ENCODE measurements around the gene AZIN2.
"Not testable (repeated sequence)": the region's sequence is repeated elsewhere in the genome, so short reads cannot be mapped to it uniquely, and the experiment has no call there.

The AZIN2 gene

DNA sequence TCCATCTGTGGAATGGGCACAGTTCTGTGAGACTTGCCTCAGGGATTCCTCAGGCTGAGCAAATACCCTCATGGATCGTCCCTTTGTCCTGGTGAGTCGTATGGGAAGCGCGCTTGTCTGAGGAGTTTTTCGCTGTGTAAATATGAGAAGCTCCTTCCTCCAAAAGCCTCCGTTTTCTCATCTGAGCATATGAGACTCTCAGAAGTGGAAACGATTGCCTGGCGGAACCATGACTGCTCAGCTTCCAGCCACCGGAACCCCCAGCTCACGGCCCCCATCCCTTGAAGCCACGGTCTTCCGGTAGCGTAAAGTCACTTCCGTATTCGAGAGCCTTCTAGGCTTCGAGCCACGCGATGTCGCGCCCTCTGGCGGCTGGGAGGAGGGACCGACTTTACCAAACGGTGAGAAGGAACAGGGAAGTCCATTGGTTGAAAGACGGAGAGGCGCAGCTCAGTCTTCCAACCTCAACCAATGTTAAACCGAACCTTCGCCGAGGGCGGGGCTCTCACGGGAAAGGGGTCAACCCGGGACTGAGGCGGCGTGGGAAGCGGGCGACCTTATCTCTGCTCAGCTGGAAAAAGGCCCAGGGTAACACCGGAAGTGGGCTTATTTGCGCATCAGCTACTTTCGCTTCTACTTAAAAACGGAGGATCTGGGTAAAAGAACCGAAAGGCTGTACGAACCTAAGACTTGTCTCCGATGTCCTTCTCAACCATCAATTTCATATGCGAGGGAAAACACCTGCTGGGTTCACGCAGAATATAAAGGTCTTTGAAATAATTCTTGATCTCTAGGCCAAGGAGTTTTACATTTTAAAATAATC is 46.3 kb downstream of the AZIN2 start:
- peak; percentile 100 for DNase-seq (ENCODE audit: low spot score)

DNA sequence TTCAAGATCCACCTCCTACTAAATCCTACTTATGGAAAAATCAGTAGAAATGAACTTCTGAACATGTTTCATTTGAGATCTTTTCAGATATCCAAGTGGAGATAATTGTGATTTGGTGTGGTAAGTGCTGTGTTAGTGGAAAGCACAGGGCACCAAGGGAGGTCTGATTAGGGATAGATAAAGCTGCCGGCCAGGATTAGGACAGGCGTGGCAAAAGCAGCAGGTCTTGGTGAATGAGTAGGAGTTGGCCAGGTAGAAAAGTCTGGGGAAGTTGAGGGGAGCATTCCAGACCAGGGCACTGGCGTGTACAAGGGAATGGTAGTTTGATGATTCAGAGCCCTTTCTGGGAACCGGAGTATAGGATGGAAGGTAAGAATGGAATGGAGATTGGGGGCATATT is 47.8 kb downstream of the AZIN2 start:
- no peak for DNase-seq (ENCODE audit: low spot score)

GRCh38 chr1:33130297-33130696 is 49.3 kb downstream of the AZIN2 start:
- DNase-seq (ENCODE audit: low spot score) = peak; percentile 76

- DNase-seq (ENCODE audit: low spot score) = no peak
Measured at GRCh38 chr1:33131191-33131590, 50.2 kb downstream of the AZIN2 start.

GRCh38 chr1:33132549-33132948 is 51.6 kb downstream of the AZIN2 start:
- peak; percentile 44 for DNase-seq (ENCODE audit: low spot score)

- DNase-seq (ENCODE audit: low spot score) = no peak
Measured at GRCh38 chr1:33133478-33134105, 52.6 kb downstream of the AZIN2 start.

GRCh38 chr1:33136041-33136440 is 55.1 kb downstream of the AZIN2 start:
- not testable (repeated sequence) for DNase-seq (ENCODE audit: low spot score)

GRCh38 chr1:33137800-33138199 is 56.8 kb downstream of the AZIN2 start:
- no peak for DNase-seq (ENCODE audit: low spot score)

DNA sequence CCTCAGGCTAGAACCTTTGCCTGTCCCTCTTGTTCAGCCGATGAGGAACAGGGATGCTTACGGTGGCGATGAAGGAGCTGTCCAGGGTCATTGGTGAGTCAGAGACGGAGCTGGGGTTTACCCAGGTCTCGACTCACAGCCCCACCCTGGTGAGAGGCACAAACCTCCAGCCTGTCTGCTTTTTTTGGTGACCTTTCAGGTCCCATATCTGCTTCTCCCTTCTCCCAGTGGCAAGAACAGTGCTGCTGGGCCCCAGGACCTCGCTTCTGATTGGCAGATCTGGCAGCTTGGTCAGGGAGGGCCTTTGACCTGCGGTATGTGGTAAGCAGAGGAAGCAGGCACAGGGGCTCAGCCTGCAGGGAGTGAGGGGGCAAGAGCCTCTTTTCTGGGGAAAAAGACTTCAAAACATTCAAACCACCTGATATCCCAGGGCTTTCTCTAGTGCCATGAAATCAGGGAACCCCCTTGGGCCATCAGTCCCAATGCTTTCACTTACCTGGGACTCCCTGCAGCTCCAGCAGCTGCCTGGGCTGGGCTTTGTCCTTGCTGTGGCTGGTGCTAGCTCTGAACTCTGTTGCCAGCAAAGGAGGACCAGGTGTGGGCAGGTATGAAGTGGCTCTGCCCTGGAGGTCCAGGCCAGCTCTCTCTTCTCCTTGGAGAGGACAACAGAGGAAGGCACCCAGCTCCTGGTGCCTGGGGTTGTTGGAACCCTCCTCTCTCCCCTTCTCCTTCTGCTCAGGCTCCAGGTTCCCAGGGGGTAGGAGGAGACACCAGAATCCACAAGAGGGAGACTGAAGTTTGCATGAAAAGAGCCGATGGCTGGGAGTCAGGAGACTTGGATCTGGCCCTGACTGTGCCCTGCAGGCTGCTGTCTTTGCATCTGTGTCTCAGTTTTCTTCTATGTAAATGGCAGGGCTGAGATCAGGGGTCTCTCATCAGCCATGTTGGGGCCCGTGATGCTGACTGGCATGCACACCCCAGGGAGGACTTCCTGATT is 59.5 kb downstream of the AZIN2 start:
- DNase-seq (ENCODE audit: low spot score) = no peak

DNA sequence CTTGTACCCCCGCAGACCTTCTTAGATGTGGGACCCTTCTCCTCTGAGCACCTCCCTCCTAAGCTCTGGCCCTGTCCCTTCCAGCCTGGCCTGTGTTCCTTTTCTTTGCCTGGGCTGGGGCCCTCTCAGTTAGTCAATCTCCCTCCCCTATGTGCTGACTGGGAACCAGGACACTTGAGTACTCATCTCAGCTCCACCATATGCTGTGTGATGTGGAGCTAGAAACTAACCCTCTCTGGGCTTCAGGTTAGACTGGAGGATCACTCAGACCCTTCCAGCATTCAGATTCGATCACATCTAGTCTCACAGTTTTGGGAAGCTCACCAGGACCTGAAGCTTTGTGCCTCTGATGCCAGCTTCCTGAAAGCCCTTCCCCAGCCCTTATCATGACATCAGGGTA is 60.3 kb downstream of the AZIN2 start:
- DNase-seq (ENCODE audit: low spot score) = no peak

- DNase-seq (ENCODE audit: low spot score) = no peak
Measured at GRCh38 chr1:33141781-33142180, 60.8 kb downstream of the AZIN2 start.

GRCh38 chr1:33142483-33143064 is 61.6 kb downstream of the AZIN2 start:
- no peak for DNase-seq (ENCODE audit: low spot score)

DNA sequence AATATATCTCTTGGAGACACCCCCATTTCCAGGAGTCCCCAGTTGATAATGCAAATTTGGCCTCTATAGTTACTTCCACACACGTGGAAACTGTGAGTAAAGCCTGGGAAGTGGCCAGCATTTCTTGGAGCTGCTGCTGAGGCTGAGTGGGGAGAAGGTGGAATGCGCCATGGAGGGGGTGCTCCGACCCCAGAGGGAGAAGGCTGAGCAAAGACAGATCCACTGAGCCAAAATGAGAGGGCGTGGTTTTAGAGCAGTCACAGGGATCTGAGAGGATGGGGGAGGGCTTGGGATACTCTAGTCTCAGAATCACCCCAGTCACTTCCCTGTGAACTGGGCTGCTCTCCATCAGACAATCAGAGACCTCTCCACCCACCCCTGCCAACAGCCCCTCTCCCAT is 62.2 kb downstream of the AZIN2 start:
- DNase-seq (ENCODE audit: low spot score) = no peak

- DNase-seq (ENCODE audit: low spot score) = no peak
Measured at GRCh38 chr1:33143698-33144097, 62.7 kb downstream of the AZIN2 start.

GRCh38 chr1:33146003-33146402 is 65.0 kb downstream of the AZIN2 start:
- DNase-seq (ENCODE audit: low spot score) = no peak

GRCh38 chr1:33147275-33147996 is 66.5 kb downstream of the AZIN2 start:
- no peak for DNase-seq (ENCODE audit: low spot score)

GRCh38 chr1:33147997-33148314 is 67.0 kb downstream of the AZIN2 start:
- DNase-seq (ENCODE audit: low spot score) = no peak

- DNase-seq (ENCODE audit: low spot score) = no peak
Measured at GRCh38 chr1:33148615-33149014, 67.7 kb downstream of the AZIN2 start.

- DNase-seq (ENCODE audit: low spot score) = no peak
Measured at GRCh38 chr1:33149453-33150190, 68.7 kb downstream of the AZIN2 start.

DNA sequence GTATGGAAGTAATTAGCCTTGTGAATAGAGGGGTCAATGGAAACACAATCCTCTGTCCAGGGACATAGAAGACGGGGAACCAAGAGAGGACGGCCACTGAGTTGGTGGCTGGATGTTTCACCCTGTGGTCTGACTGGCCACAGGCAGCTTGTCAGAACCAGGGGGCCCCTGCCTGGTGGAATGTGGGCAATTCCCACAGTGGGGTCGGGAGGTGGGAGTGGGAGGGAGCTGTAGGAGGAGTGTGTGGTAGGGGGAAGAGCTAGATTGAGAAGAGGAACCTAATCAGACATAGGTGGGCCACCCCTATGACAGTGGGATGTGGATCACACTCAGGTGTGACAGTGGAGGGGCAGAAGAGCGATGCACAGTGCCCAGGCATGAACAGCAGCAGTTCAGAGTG is 69.6 kb downstream of the AZIN2 start:
- DNase-seq (ENCODE audit: low spot score) = no peak

DNA sequence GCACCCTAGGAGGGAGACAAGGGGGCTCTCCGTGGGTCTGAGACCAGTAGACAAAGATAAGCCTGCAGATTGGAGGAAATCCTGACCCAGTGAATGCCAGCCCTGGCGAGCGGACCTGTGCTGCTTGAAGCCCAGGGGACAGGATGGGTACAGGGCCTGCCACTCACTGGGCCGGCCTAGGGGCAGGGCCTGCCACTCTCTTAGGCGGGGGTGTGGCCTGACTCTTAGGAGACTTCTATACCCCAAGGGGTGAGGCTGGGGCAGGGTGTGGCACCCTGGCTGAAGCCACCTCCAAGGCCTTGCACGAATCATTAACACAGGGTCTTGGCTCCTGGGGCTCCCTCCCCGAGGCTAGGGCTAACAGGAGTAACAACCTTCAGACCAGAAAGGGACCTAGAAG is 70.2 kb downstream of the AZIN2 start:
- DNase-seq (ENCODE audit: low spot score) = no peak
